NCI-H1694 (cell line): ENCODE measurements around the gene ADGRB3.
A peak's percentile ranks its signal among the peaks of the same experiment; 100 is the strongest.

Experiments used
- DNase-seq: peaks from one replicate; lab custom pipeline; 2025; lab: John Stamatoyannopoulos, UW

ADGRB3 gene

DNA sequence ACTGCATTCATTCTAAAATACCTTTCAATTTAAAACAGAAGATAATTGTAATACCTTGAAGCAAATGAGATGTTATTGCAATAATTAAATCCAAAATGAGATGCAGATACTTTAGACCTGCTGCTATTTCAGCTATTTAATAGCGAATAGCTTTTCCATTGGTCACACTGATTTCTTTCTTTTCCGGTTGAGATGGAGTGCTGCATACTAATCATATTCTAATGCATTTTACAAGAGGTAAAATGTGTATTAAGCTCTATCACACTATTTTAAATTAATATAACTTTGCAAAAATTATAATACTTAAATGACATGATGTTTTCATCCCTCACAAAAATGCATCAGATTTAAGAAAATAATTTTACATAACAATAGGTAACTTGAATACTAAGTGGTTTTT, 74.0 kb downstream of the ADGRB3 start:
- DNase-seq: no peak

DNA sequence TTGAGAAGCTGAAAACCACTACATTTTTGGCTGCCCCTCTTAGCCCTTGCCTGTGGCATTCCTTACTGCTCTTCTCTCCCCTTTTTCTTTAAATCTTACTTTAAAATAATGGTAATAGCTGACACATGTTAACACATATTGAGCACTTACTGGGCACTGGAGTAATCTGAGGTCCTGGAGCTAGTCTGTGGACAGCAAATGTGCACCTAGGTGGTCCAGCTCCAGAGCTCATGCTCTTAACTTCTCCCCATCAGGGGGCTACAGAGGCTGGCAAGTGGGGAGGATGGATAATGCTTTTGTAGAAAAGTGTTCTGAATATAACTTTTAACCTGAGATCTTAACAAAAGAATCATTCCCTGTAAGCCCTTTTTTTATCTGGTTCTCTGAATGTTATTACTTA, 74.8 kb downstream of the ADGRB3 start:
- no peak for DNase-seq

DNA sequence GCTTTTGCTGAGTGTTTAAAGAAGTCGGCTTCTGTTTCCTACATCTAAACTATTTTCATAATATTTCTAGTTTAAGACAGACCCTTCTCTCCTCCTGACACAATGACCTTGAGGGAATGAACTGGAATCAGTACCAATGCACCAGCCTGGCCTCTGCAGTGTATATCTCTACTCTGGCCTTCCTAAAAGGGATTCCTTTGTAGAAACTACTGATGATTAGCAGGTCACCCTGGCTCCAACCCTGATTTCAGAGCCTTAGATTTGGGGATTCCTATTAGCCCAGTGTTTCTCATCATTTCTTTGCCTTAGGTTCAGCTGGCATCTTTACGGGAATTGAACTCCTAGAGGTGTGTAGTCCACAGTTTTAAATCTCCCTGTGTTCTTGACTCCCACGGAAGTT, 75.4 kb downstream of the ADGRB3 start:
- DNase-seq: no peak

DNA sequence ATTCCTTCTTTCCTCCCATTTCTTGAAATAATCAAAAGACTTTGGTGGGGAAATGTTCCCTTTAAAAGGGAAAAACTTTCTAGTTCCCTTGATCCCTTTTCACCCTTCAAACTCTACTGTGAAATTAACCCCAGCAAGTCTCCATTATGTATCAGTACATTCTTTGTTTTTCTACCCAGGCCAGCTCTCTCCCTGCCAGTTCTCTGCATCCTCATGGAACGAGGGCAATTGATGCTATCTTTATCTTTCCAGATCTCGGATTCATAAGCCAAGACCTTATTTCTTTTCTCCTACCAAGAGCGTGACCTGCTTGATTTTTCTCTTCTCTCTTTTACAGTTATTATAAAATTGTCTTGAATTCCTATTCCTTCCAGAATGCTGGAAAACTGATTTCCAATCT, 75.8 kb downstream of the ADGRB3 start:
- DNase-seq: no peak

DNA sequence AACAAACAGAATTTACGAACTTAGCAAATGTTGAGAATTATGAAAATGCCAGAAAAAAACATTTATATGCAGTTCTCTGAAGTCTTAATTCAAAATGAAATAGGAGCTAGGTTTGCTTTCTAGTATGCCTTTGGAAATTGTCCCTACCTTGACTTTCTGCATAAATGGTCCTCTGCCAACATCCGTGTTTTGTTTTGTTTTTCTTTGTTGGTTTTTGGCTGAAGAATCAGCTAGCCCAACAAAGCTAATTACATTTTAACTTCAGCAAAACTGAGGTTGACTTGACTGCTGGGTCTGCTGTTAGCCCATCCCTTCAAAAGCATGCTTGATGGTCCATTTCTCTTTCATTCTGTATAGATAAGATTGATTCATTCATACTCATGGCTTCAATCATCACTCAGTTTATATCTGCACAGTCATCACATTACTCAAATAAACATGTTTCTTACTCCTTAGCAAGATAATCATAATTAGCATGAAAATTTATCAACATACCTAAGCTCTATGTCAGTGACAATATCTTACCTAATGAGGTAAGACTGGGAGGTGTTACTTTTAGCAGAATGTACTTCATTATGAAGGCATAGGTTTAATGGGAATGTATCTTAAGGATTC, 76.4 kb downstream of the ADGRB3 start:
- no peak for DNase-seq

DNA sequence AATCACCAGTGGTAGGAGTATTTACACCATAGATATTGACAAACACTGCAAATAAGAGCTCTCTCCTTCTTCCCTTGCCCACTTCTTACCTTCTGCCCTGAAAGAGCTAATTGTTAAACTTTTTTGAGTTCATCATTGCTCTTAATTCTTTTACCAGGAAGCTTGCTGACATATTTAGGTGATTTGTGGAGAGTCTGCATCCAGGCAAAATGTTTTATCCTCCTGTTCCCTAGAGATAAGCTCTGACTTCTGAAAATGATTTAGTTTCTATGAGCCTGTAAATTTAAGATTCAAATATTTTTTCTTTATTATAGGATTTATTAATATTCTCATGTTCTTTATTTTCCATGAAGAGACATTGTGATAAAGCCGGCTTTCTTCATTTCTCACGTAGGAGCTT, 81.5 kb downstream of the ADGRB3 start:
- no peak for DNase-seq

DNA sequence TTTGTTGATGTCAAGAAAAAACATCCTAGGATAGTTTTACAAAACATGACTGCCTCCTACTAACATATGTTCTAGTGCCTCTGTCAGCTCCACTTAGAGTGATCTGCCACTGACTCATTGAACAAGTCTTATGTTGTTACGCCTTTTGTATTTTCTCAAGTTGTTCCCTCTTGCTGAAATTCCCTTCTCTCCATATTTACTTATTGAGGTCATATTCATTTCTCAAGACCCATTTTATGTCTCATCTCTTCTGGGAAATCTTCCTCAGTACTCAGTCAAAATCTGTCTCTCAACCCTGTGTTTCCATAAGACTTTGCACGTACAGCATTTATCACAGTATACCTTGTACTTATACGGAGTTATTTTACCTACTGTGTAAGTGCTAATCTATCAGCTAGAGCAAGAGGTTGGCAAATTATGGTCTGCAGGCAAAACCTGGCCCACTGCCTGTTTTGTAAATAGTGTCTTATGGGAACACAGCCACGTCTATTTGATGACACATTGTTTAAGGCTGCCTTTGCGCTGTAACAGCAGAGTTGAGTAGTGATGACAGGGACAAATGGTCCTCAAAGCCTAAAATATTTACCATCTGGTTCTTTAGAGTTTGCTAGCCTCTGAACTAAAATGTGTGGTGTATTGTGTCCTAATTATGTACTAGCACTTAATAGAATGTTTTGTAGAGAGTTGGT, 83.4 kb downstream of the ADGRB3 start:
- DNase-seq: peak; percentile 84

DNA sequence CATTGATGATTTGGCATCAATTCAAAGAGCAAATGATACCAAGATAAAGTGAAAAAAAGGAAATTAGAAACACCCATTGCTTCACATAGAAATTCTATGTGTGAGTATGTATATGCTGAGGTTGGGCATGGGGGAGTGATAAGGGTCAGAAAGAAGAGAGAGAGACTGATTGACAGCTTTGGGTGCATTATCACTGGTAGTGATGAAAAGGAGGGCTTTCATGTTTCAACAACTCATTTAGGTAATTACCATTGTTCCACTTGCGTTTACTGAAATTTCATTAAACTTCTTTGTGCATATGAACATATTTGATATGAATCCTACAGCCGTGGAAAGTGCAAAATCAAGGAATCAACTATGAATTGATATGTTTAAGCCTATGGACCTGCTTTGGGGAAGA, 84.7 kb downstream of the ADGRB3 start:
- DNase-seq: no peak

DNA sequence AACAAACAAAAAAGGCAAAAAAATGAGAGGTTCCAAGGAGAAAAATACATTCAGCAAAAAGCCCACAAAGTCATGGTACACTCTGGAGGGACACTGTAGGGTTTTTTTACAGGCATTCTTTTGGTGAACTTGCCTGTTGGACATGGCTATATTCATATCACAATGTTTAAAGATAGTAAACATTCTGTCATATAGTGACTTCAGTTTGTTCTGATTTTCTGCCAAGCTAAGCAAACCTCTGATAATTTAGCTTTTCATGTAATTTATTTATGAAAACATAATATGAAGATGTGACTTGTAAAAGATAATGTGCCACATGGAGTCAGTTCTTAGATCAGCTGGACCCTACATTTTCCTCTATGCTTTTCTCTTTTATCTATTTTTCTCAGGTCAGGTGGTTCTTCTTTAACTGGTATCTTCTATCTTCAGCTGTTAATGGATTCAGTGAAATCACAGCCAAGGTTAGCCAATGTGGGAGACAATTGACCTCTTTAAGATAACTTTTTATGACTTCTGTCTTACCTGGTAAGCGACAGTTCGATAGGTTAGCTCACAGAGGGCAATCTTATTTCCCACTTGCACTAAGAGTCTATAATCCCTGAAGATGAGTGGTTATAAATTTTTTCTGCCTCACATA, 87.9 kb downstream of the ADGRB3 start:
- no peak for DNase-seq

DNA sequence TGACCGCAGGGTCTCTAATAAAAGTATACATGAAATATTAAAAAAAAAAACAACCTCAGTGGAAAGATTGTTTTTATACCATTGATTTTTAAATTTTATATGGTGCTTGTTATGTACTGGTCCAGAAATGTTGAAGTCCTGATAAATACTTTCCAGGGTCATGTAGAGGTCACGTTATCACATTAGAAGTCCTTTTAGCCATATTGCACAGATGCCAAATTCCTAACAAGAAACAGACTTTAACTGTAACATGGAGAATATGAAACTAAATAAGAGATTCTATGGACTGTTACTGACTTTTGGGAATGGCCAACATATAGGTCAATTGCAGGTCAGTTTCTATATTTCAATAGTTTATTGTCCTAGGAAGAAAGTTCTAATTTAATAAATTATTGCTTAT, 89.0 kb downstream of the ADGRB3 start:
- DNase-seq: no peak

DNA sequence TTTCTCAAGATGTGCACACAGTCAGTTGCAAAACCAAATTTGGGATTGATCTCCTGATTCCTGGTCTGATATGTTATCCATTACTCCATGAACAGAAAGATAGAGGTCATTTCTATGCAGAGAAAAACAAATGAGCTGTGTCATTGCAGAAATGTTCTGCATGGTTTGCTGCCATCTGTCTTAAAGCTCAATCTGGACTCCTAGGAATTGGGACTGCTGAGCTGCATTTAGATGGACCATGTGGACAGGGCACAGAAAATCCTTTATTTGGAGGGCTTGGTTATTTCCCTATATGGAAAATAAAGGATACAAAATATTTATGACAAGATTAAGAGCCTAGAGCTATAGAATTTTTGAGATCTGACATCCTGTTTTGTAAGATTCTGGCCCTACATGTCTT, 91.3 kb downstream of the ADGRB3 start:
- peak; percentile 55 for DNase-seq

DNA sequence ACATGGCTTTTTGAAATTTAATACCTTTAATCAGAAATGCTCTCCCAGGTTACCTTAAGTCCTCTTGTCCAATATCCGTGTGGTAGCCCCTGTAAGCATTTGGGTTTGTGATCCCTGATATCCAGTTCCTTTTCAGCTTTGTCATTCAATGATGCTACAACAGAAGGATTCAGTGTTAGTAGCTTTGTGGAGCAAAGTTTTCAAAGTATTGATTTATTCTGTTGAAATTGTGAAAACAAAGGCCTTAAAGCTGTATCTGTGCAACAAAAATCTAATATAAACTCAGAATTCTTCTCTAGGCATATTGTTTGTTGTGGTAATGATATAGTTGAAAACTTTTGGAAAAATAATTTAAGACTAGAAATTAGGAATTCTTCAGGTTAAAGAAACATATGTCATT, 91.9 kb downstream of the ADGRB3 start:
- no peak for DNase-seq

DNA sequence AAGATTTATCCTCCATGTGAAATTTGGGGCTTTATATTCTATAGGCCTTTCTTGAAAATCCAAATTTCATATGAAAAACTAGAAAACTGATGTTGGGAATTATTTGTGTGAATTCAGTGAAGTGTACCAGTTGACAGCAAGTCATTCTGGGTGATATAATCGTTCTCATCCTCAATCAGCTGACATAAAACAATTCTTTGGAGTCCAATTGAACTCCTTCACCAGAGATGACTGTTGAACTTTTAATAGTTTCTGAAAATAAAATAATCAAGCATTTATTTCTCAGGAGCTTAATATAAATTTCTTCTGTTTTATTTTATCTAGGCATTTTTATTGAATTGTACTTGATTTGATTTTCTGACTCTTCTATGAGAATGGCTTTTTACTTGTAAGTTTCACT, 92.6 kb downstream of the ADGRB3 start:
- no peak for DNase-seq

DNA sequence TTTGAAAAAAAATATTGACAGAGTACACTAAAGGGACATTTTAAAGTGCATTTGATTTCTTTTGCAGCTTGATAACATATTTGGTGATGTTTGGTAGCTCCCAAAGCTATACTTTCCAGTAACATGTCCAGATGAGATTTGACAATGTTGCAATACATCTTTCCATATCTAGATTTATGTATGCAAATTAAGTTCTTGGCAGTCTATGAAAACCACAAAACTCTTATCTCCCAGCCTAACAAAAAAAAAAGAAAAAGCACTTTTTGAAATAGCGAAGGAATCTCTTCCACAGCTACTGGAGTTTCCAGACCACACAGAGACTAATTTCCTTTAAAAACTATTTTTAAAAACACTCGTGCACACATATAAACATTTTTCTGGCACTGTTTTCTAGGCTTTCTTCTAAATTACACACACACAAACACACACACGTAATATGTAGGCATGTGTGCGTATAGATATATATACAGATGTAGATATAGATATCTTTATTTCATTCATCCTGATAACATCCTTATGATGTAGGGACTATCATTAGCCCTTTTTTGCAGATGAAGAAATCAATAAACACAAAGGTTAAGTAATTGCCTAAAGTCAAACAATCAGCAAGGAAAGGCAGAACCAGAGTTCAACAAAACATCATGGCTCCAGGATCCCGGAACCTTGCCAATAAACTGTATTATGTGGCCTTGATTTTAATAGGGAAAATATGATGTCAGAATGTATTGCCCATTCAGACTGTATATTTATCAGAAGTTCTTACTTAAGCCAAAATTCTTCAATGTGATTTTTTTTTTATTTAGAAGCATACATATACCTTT, 93.3 kb downstream of the ADGRB3 start:
- DNase-seq: no peak

DNA sequence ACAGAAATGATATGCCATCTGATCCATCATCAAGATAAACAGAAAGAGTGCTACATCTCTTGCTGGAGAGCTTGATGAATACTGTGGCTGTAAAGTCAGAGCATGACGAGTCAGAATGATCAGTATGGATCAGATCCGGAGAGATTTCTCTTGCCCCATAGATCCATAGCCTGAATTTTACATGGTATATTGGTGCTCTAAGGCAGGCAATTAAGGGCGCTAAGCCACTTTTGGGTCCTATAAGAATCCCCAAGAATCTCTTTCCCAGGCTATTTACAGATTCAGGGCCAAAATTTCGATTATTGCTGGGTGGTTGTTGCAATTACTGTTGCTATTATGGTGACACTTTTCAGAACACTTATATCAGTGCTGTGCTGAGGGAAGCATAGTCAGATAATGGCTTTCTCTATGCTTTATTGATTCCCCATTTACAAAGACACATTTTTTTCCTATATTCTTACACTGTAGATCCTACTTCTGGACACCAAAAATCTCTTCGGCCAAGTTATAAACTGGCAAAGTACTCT, 94.4 kb downstream of the ADGRB3 start:
- DNase-seq: no peak

DNA sequence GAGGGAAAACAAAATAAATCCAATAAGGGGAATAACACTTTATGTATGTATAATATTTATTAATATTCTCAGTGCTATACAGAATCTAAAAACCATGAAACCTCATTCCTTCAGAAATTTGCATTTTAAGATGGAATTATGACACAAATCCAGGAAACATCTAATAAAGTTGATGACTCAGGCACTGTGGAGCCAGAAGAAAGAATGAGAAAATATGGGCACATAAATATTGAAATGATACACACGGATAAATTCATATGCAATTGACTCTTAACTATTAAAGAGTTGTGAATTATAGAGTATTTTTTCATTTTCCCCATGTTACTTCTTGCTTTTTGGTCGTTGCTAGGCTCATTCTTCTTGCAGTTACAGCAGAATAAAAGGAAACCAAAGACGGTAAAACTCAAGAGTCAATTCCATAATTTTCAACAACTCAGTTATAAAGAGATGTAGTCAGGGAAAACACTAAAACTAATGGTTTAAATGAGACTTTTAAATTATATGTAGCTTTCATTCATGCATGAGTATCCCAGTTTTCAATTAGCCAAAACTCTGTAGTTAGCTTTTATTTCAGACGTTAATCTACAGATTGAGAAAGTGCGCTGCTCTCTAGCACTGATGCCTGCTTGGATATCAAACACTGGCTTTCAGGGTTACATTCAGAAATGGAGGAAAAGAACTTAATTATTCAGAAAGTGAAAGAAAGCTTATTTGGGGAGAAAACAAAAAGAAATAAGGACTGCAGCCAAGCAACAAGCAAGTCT, 95.4 kb downstream of the ADGRB3 start:
- no peak for DNase-seq

DNA sequence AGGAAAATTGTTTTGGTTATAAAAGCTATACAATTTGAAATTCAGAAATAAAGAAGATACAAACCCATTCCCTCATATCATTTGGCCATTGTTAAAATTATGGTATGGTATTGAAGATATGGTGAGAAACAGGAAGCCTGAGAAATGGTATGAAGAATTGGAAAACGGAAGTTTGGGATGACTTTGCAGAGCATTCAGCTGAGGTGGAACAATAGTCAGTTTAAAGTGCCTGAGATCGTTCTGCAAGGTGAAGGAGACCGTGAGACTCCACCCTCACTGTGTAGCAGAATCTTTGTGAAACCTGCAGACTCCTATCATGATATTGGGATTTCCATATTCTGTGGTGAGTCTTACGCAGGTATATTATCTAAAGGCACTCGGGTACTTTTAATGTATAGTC, 97.3 kb downstream of the ADGRB3 start:
- no peak for DNase-seq

DNA sequence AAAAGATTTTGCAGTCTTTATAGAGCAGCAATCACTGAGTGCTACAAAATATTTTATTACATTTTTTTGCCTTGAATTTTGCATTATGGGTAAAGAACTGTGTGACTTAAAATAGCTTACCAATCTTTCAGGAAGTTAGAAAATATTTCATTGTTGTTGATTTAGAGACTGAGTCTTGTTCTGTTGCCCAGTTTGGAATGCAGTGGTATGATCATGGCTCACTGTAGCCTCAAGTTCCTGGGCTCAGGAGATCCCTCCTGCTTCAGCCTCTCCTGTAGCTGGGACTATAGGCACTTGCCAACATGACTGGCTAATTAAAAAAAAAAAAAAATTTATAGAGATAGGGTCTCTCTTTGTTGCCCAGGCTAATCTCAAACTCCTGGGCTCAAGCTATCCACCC, 100.8 kb downstream of the ADGRB3 start:
- DNase-seq: no peak

DNA sequence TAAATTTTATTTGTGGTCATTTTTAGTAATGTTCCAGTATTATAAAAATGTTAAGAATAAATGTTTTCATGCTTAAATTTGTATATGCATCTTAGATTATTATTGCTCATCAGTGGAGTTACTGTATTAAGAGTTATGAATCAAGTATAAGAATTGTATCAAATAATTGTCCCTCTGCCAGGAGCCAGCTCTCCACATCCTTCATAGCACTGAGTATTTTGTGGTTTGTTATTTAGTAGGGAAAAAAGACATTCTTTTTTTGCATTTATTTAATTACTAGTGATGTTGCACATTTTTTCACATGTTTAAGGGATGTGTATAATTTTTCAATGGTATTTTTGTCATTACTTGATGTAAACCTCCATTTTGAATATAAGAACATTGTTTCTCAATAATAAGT, 102.0 kb downstream of the ADGRB3 start:
- no peak for DNase-seq

DNA sequence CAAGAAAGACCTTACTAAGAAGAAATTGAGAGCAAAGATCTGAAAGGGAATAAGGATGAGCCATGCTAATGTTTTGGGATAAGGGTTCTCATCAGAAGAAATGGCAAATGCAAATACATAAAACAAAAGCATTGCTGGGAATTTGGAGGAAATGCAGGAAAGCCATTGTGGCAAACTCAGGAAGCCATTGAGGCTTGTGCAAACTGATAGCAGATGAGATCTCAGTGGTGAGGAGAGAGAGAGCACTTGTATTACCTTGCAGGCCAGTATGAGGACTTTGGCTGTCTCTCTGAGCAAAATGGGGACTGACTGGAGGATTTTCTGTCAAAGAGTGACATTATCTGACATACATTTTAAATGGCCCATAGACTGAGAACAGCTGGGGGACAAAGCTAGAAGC, 103.0 kb downstream of the ADGRB3 start:
- no peak for DNase-seq

DNA sequence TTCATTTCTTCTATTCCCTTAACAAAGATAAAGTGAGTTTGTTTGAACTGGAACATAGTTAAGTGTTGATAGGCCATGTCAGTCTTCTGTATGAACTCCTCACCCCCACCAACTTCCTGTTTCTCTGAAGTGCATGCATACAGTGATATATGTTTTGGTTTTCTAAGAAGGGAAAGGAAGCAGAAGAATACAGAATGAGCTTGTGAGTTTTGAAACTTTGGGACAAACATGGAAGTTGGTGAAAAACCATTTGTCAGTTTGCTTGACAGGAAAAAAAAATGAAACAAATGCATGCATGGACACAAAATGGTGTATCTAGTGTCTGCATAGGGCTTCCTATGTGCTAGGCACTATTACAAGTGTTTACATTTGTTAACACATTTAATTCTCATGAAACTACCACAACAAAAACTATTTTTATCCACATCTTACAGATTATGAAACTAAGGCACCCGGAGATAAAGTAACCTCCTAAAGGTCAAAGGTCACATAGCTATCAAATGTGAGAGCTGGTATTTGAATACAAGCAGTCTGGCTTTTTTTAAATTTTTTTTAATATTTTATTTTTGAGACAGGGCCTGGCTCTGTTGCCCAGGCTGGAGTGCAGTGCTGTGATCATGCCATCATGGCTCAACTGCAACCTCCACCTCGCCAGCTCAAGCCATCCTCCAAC, 105.9 kb downstream of the ADGRB3 start:
- DNase-seq: no peak
